WTC11 (cell line): ENCODE results near the gene ZER1. TPM values are rescaled to one million over a fixed set of nuclear protein-coding genes. Genes with fewer than 3 reads are reported as not detected.

Source experiments
- AFF4 ChIP-seq: sonication (generic); formaldehyde crosslinking; IDR thresholded peaks from 2 replicates; pipeline ENCODE4 v1.8.1; 2023; ENCODE audit warnings: mild to moderate bottlenecking, missing genetic modification reagents, borderline replicate concordance
- ATF1 ChIP-seq: sonication (generic); formaldehyde crosslinking; IDR thresholded peaks from 2 replicates; pipeline ENCODE4 v1.8.1; 2023; ENCODE audit warnings: mild to moderate bottlenecking, moderate library complexity, missing genetic modification reagents
- ATF6 ChIP-seq: sonication (generic); formaldehyde crosslinking; IDR thresholded peaks from 2 replicates; pipeline ENCODE4 v1.8.1; 2023; ENCODE audit warnings: mild to moderate bottlenecking, missing genetic modification reagents
- CTCF ChIP-seq: fragments of 200-600 bp; IDR thresholded peaks from 2 replicates; pipeline ENCODE4 v1.8.0; 2022; ENCODE audit warnings: antibody characterized with exemption
- EMX1 ChIP-seq: fragments of 250-450 bp; sonication (Bioruptor Pico); IDR thresholded peaks from 2 replicates; pipeline ENCODE4 v1.8.0; 2021; ENCODE audit warnings: mild to moderate bottlenecking
- ERG ChIP-seq: fragments of 250-450 bp; sonication (Bioruptor Pico); IDR thresholded peaks from 2 replicates; pipeline ENCODE4 v1.8.0; 2021; ENCODE audit warnings: mild to moderate bottlenecking
- FOXK1 ChIP-seq: sonication (generic); formaldehyde crosslinking; IDR thresholded peaks from 2 replicates; pipeline ENCODE4 v1.8.0; 2022; ENCODE audit warnings: mild to moderate bottlenecking, moderate library complexity, missing genetic modification reagents
- FOXP4 ChIP-seq: sonication (generic); formaldehyde crosslinking; IDR thresholded peaks from 2 replicates; pipeline ENCODE4 v1.8.0; 2022; ENCODE audit warnings: mild to moderate bottlenecking, missing genetic modification reagents
- IRF1 ChIP-seq: sonication (generic); formaldehyde crosslinking; IDR thresholded peaks from 2 replicates; pipeline ENCODE4 v1.8.0; 2023; ENCODE audit warnings: missing genetic modification reagents
- KAT7 ChIP-seq: sonication (generic); formaldehyde crosslinking; IDR thresholded peaks from 2 replicates; pipeline ENCODE4 v1.8.1; 2023; ENCODE audit warnings: missing genetic modification reagents, mild to moderate bottlenecking, borderline replicate concordance
- MLX ChIP-seq: sonication (generic); formaldehyde crosslinking; IDR thresholded peaks from 2 replicates; pipeline ENCODE4 v1.8.1; 2023; ENCODE audit warnings: mild to moderate bottlenecking, missing genetic modification reagents, moderate library complexity
- NFATC4 ChIP-seq: fragments of 250-450 bp; sonication (Bioruptor Pico); IDR thresholded peaks from 2 replicates; pipeline ENCODE4 v1.9.0; 2021; ENCODE audit warnings: mild to moderate bottlenecking
- NFYB ChIP-seq: sonication (generic); formaldehyde crosslinking; conservative IDR thresholded peaks from 2 replicates; pipeline ENCODE4 v1.8.0; 2022; ENCODE audit warnings: low read depth, missing genetic modification reagents
- NR1H2 ChIP-seq: sonication (generic); formaldehyde crosslinking; IDR thresholded peaks from 2 replicates; pipeline ENCODE4 v1.9.0; 2021; ENCODE audit warnings: mild to moderate bottlenecking, moderate library complexity, missing genetic modification reagents
- NR3C1 ChIP-seq: sonication (generic); formaldehyde crosslinking; conservative IDR thresholded peaks from 2 replicates; pipeline ENCODE4 v1.8.1; 2023; ENCODE audit warnings: low read depth, mild to moderate bottlenecking, missing genetic modification reagents
- SP1 ChIP-seq: sonication (generic); formaldehyde crosslinking; conservative IDR thresholded peaks from 2 replicates; pipeline ENCODE4 v1.8.1; 2022; ENCODE audit warnings: missing genetic modification reagents
- TCF7 ChIP-seq: sonication (generic); formaldehyde crosslinking; IDR thresholded peaks from 2 replicates; pipeline ENCODE4 v1.8.0; 2022; ENCODE audit warnings: mild to moderate bottlenecking, low read depth, missing genetic modification reagents, moderate library complexity
- TEAD1 ChIP-seq: sonication (generic); formaldehyde crosslinking; IDR thresholded peaks from 2 replicates; pipeline ENCODE4 v1.8.0; 2022; ENCODE audit warnings: mild to moderate bottlenecking, missing genetic modification reagents
- TEAD4 ChIP-seq: sonication (generic); formaldehyde crosslinking; IDR thresholded peaks from 2 replicates; pipeline ENCODE4 v1.8.0; 2022; ENCODE audit warnings: mild to moderate bottlenecking, missing genetic modification reagents
- TP53 ChIP-seq: sonication (generic); formaldehyde crosslinking; IDR thresholded peaks from 2 replicates; pipeline ENCODE4 v1.8.1; 2023; ENCODE audit warnings: mild to moderate bottlenecking, missing genetic modification reagents
- USF1 ChIP-seq: sonication (generic); formaldehyde crosslinking; IDR thresholded peaks from 2 replicates; pipeline ENCODE4 v1.8.0; 2022; ENCODE audit warnings: mild to moderate bottlenecking, missing genetic modification reagents
- ZNF423 ChIP-seq: fragments of 250-450 bp; sonication (Bioruptor Pico); IDR thresholded peaks from 2 replicates; pipeline ENCODE4 v2.1.2; 2022; ENCODE audit warnings: mild to moderate bottlenecking, moderate library complexity
- ZNF512 ChIP-seq: sonication (generic); formaldehyde crosslinking; IDR thresholded peaks from 2 replicates; pipeline ENCODE4 v1.8.1; 2022; ENCODE audit warnings: missing genetic modification reagents, borderline replicate concordance
- ZNF671 ChIP-seq: fragments of 250-450 bp; sonication (Bioruptor Pico); IDR thresholded peaks from 2 replicates; pipeline ENCODE4 v1.8.0; 2021; ENCODE audit warnings: mild to moderate bottlenecking
- total RNA-seq: library from RNA; stranded (reverse); gene quantifications from 3 replicates; pipeline ENCODE4 v1.2.3, GENCODE V29; 2021

ZER1 gene
- total RNA-seq, 1 experiment from 2014 or later: 23.8 TPM

GRCh38 chr9:128818839-128819715, 47.4 kb upstream of the ZER1 start (continued):
- TF ChIP-seq AFF4 (CRISPR knock-in tag): no peak
- TF ChIP-seq EMX1: no peak
- no peak for TF ChIP-seq TEAD4 (CRISPR knock-in tag)
- TF ChIP-seq TCF7: peak; percentile 26; the same call in 1 of the 2 replicates
- TF ChIP-seq NR3C1 (CRISPR knock-in tag): no peak
- peak; percentile 43; the same call in 1 of the 2 replicates for TF ChIP-seq FOXK1 (CRISPR knock-in tag)
- TF ChIP-seq FOXP4 (CRISPR knock-in tag): peak; percentile 44
- TF ChIP-seq ERG (CRISPR knock-in tag): no peak
- TF ChIP-seq TP53 (CRISPR knock-in tag): peak; percentile 87
- TF ChIP-seq ATF1 (CRISPR knock-in tag): peak; percentile 67; the same call in 1 of the 2 replicates
- no peak for TF ChIP-seq NR1H2
- no peak; the same call in 1 of the 2 replicates for TF ChIP-seq ZNF423
- TF ChIP-seq TEAD1: no peak
- TF ChIP-seq SP1: no peak
- TF ChIP-seq NFATC4 (CRISPR knock-in tag): no peak; the same call in 1 of the 2 replicates
- no peak for TF ChIP-seq ZNF671 (CRISPR knock-in tag)
- no peak for TF ChIP-seq CTCF
- TF ChIP-seq MLX (CRISPR knock-in tag): peak; percentile 27; the same call in 1 of the 2 replicates
- no peak for TF ChIP-seq USF1
- TF ChIP-seq ZNF512 (CRISPR knock-in tag): no peak
- no peak for TF ChIP-seq NFYB (CRISPR knock-in tag)
- peak; percentile 37; the same call in 1 of the 2 replicates for TF ChIP-seq KAT7
- TF ChIP-seq ATF6: no peak
- TF ChIP-seq IRF1 (CRISPR knock-in tag): no peak
